Esophagus muscularis mucosa (tissue), 3 donors: ENCODE results near the gene SYNDIG1L.

ENCODE experiments used
- POLR2AphosphoS5 ChIP-seq, 2 donors: sonication (generic); formaldehyde crosslinking; IDR thresholded peaks; one replicate each; pipeline ENCODE4 v1.6.1; 2017; ENCODE audit warnings: antibody characterized with exemption in 2 of 2
- TF ChIP-seq, protein P1 (sequence below), 3 experiments: fragments of 200-600 bp in 2 of 3; fragments of 450-650 bp in 1 of 3; sonication (generic) in 2 of 3; IDR thresholded peaks; one replicate each; pipeline ENCODE4 v1.5.1; 2017 to 2019; ENCODE audit warnings: antibody characterized with exemption in 3 of 3, mild to moderate bottlenecking in 2 of 3, moderate library complexity in 1 of 3

DNA sequence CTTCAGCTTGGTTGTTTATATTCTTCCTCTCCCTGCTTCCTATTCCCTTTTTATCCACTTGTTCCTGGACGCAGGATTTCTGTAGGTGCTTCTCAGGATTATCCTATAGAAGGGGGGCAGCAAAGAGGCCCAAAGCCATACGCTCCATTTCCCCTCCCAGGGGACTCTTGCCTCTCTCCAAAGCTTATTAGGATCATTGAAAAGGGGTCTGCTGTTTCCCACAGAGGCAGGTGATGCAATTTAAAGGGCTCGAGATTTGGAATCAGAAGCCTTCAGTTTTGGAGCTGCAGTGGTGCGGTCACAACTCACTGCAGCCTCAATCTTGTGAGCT is 31.5 kb upstream of the SYNDIG1L start:
- no peak for TF ChIP-seq POLR2AphosphoS5 (IDR thresholded peaks at IDR 0.05)
- TF ChIP-seq, protein P1, sequence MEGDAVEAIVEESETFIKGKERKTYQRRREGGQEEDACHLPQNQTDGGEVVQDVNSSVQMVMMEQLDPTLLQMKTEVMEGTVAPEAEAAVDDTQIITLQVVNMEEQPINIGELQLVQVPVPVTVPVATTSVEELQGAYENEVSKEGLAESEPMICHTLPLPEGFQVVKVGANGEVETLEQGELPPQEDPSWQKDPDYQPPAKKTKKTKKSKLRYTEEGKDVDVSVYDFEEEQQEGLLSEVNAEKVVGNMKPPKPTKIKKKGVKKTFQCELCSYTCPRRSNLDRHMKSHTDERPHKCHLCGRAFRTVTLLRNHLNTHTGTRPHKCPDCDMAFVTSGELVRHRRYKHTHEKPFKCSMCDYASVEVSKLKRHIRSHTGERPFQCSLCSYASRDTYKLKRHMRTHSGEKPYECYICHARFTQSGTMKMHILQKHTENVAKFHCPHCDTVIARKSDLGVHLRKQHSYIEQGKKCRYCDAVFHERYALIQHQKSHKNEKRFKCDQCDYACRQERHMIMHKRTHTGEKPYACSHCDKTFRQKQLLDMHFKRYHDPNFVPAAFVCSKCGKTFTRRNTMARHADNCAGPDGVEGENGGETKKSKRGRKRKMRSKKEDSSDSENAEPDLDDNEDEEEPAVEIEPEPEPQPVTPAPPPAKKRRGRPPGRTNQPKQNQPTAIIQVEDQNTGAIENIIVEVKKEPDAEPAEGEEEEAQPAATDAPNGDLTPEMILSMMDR (IDR thresholded peaks at IDR 0.05) = no peak
